Spleen (tissue), 7 donors: ENCODE results near the gene AKAP12.

Experiments
- CTCF ChIP-seq, 11 experiments: fragments of 200-600 bp in 7 of 11; fragments of 450-650 bp in 4 of 11; sonication (generic) in 4 of 11; IDR thresholded peaks in 8 of 11; conservative IDR thresholded peaks in 3 of 11; 1 replicate in 7 of 11; 2 replicates in 4 of 11; pipeline versions ENCODE4 v1.4.0 to v1.8.0; 2016 to 2021; ENCODE audit warnings: antibody characterized with exemption in 11 of 11, inconsistent platforms in 4 of 11, mild to moderate bottlenecking in 1 of 11
- POLR2AphosphoS5 ChIP-seq, 3 donors: sonication (generic); formaldehyde crosslinking; IDR thresholded peaks; one replicate each; pipeline ENCODE4 v1.5.1; 2017; ENCODE audit warnings: antibody characterized with exemption in 3 of 3
- donor health status: DM: no; HTN: no; CAD: no; lungs with moderate emphysema.
- donor health status: DM: no; HTN: no; CAD: no.
- donor health status: DM: no; HTN: no; CAD: no.

- no peak for TF ChIP-seq CTCF (IDR thresholded peaks at IDR 0.05 in 8 of 11, conservative IDR thresholded peaks at IDR 0.05 in 3 of 11)
- no peak for TF ChIP-seq POLR2AphosphoS5 (IDR thresholded peaks at IDR 0.05)
Observed at GRCh38 chr6:151326116-151326825, 86.5 kb downstream of the AKAP12 start.
